SK-N-MC (cell line): Measurements from ENCODE around the gene PAPPA2.

Experiments used
- FOXP2 ChIP-seq: optimal IDR thresholded peaks from 2 replicates; pipeline ENCODE3; 2011; ENCODE audit warnings: mild to moderate bottlenecking, moderate library complexity; ENCODE audit not compliant: insufficient read depth; ENCODE audit errors: extremely low read length, control extremely low read depth
- POLR2AphosphoS5 ChIP-seq: IDR thresholded peaks from 2 replicates; pipeline ENCODE4 v1.6.1; 2012; ENCODE audit warnings: mild to moderate bottlenecking, low read depth, low read length, borderline replicate concordance

DNA sequence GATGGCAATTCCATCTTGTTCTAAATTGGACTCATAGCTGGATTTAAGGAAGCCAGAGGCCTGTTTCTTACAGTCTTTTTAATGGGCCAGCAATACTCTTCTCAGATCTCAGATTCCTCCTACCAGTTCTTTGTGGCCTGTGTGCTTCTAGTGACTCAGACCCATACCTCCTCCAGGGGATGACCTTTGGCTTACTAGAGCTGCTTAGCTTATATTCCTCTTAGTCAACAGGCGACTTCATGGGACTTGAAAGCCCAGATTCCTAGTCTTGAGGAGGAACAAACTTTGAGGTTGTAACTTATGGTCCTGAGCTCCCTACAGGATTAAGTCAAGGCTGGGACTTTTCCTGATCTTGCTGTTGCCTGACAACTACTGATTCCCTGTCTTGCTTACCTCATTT is 12.4 kb upstream of the PAPPA2 start:
- TF ChIP-seq FOXP2 (no peak), POLR2AphosphoS5 (no peak)
